Activated naive CD8-positive, alpha-beta T cell treated with anti-CD3 and anti-CD28 coated beads, Interleukin-2, amount 50 U/mL, for 16 hours (primary cell): ENCODE data around the gene ALG14.
A peak's percentile ranks its signal among the peaks of the same experiment; 100 is the strongest.
"Not testable (repeated sequence)": the region's sequence is repeated elsewhere in the genome, so short reads cannot be mapped to it uniquely, and the experiment has no call there.

Experiments used
- DNase-seq: peaks from one replicate; pipeline ENCODE4 v3.0.0-alpha.2; 2020; ENCODE audit warnings: low read depth, low spot score

The ALG14 gene, protein sequence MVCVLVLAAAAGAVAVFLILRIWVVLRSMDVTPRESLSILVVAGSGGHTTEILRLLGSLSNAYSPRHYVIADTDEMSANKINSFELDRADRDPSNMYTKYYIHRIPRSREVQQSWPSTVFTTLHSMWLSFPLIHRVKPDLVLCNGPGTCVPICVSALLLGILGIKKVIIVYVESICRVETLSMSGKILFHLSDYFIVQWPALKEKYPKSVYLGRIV

DNA sequence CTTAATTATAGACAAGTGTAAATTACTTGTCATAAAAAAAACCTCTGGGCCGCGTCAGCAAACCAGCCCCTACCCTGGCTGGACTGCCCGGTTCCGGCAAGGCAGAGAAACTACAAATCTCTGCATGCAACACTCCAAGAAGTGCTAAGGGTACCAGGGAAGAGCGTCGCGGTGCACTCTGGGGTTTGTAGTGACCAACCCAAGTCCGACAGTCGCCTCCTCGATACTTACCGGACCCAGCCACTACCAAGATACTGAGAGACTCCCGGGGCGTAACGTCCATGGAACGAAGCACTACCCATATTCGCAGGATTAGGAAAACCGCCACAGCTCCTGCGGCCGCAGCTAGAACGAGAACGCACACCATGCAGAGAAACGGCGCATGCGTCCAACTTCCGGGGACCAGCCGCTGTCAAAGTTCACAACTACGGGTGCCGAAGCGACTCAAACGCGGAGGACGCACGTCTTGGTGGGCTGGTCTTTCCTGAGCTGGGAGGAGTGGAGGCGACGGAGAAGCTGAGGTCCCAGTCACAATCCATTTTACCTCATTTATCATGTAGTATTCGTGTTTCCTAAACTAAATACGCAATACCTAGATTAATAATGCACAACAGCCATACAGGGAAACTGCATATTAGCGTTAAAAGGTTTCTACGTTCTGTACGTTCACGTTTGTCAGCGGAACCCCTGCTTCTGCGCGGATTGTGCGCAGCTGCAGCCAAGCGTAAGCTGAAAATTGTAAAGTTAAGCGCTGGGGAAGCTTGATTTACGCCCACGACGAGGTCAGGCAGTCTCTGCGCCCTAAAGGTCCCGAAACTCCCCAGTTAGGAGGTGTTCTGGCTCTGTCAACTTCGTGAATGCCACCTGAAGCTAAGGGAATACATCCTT is at the start of gene ALG14:
Gene ALG14, minus strand, starts transcription at position 420 of the 888 bp plus-strand sequence. Its CDS starts 53 bp downstream, at position 367.
- DNase-seq = peak; percentile 88

GRCh38 chr1:95122151-95122697 is 49.5 kb upstream of the ALG14 start:
- no peak for DNase-seq

- no peak for DNase-seq
Observed at GRCh38 chr1:95119273-95119672, 46.5 kb upstream of the ALG14 start.

DNA sequence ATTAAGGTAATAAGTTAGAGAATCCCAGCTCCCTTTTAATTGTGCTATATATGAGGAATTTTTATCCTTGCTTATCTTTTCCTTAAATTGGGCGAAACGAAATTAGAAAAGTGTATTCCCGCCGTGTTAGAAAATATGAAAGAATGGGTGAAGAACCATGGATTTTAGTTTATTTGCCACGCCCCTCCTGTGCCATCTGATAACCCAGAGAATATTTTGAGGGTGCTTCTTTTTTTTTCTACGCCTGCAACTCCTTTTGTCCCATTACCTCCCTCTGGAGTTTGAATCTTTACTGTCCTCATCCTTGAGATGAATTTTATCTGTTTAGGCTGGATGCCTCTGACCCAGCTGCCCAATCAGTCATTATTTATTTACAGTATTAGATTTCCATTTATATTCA is 46.0 kb upstream of the ALG14 start:
- no peak for DNase-seq

DNA sequence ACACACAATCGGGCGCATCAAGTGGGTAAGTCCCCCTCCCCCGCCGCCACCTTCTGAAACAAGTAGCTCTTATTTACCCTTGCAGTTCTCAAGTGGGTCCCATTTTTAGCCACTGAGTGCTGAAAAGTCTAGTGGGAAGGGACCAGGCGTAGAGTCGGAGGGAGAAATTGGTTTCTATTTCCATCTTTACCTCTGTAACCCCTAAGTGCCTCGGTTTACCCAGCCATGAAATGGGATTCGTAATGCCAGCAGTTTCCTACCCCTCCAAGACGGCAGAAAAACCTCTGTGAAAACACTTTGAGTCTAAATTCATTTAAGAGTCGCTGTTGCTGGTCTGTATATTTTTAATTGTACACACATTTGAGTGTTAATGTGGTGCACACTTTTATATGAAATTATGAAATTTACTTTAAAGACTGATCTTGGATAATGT is 45.3 kb upstream of the ALG14 start:
- no peak for DNase-seq

- DNase-seq = no peak
Observed at GRCh38 chr1:95117207-95118066, 44.7 kb upstream of the ALG14 start, which contains the start of gene TLCD4. Gene TLCD4, plus strand, starts transcription at chr1:95117355. Its CDS starts 26,547 bp downstream, at chr1:95143902.

GRCh38 chr1:95116580-95117206 is 43.9 kb upstream of the ALG14 start:
- DNase-seq = no peak

DNA sequence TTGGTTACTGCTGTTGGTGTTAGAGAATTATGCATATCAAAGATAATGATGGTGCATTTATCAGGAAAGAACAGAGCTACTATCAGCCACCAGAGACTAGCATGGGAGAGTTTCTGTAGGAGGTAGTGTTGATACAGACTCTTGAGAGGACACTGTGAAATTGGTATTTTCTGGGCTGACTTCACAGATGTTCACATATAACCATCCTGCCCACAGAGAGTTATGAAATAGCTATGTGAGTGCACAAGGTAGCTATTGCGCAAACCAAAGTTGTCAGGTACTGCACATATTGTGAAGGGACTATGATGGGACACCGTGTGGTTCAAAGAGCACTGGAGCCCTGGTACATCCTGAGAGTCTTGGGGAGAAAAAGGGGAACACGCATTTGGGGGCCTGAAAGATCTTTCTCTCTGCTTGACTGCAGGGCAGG is 43.0 kb upstream of the ALG14 start:
- DNase-seq = no peak

GRCh38 chr1:95113684-95114083 is 40.9 kb upstream of the ALG14 start:
- DNase-seq = no peak

DNA sequence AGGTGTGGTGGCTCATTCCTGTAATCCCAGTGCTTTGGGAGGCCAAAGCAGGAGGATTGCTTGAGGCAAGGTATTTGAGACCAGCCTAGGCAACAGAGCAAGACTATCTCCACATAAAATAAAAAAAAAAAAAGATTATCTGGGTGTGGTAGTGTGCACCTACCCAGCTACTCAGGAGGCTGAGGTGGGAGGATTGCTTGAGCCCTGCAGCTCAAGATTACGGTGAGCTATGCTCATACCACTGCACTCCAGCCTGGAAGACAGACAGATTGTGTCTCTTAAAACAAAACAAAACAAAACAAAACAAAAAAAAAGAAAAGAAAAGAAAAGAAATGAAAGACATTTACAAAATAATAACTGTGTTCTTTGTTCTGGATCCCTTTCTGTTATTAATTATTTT is 38.3 kb upstream of the ALG14 start:
- no peak for DNase-seq

- DNase-seq = no peak
Observed at GRCh38 chr1:95108792-95109191, 36.0 kb upstream of the ALG14 start.

- no peak for DNase-seq
Observed at GRCh38 chr1:95098196-95098595, 25.4 kb upstream of the ALG14 start.

- DNase-seq = no peak
Observed at GRCh38 chr1:95097426-95097825, 24.7 kb upstream of the ALG14 start.

DNA sequence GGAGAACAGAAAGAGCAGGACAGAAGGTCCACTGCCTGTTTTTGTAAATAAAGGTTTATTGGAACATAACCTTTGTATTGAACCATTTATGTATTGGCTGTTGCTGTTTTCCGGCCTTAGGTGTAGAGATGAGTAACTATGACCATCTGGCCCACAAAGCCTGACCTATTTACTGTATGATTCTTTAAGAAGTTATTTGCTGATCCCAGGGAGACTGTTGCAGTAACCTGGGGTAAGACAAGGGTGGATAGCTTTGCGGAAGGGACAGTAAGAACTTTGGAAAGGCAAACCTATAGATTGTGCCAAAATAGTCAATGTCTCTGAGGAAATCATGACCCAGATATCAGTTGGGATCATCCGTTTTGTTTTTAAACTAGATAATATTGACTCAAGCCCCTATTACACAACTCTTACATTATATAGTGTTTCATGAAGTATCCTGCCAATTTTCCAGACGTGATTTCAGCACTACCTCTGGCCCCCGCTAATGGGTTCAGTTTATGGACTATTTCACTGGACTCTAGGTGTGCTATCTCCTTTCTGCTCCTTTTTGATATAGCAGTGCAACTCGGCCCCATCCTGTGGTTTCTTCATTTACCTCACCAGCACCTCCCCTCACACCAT is 23.6 kb upstream of the ALG14 start:
- no peak for DNase-seq

DNA sequence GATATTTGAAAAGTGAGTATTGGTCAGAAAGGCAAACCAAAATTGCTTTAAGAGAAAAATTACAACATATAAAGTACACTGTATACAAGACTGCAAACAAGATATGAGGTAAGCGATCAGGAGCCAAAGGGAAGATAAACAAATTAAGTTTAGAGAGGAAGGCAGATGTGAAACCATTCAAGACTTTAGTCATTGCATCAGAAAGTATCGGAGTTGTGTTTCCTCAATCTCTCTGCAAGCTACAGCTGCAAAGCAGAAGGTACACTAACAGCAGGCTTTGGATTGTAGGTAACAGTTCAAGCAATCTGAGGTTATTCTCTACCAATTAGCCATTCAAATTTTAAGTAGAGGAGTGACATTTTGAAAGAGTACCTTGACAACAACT is 23.1 kb upstream of the ALG14 start:
- DNase-seq = no peak

DNA sequence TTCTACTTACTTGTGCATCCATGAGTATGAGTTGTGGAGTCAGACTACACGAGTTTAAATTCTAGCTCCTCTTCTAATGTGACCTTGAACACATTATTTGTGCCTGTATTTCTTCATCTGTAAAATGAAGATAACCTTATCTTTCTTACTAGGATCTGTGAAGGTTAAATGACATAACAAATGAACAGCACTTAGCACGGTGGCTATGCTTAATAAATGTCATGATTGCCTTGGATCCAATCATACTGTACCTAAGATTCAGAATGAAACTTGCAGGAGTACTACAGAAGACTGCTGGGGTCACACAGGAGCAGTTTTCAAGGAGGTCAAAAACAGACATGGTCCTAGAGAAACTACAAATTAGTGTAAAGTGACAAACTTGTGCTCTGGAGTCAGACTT is 22.2 kb upstream of the ALG14 start:
- DNase-seq = no peak

- DNase-seq = no peak
Observed at GRCh38 chr1:95093296-95093695, 20.5 kb upstream of the ALG14 start.

GRCh38 chr1:95092891-95093290 is 20.1 kb upstream of the ALG14 start:
- not testable (repeated sequence) for DNase-seq

DNA sequence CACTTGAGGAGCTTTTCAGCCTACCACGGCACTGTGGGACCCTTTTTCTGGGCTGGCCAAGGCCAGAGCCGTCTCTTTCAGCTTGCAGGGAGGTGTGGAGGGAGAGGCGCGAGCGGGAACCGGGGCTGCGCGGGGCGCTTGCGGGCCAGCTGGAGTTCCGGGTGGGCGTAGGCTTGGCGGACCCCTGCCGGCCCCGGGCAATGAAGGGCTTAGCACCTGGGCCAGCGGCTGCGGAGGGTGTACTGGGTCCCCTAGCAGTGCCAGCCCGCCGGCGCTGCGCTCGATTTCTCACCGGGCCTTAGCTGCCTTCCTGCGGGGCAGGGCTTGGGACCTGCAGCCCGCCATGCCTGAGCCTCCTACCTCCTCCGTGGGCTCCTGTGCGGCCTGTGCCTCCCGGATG is 18.5 kb upstream of the ALG14 start:
- not testable (repeated sequence) for DNase-seq

GRCh38 chr1:95089650-95090287 is 17.0 kb upstream of the ALG14 start:
- DNase-seq = no peak
